ENCODE measurements around the gene PRUNE2. TPM values are rescaled to one million over a fixed set of nuclear protein-coding genes. Genes with fewer than 3 reads are reported as not detected.

Gene PRUNE2
- total RNA-seq, 1 experiment from 2014 or later = 2.2 TPM

- Histone ChIP-seq H3K27ac (no peak overlapping the region), H3K36me3 (no peaks in the 10 kb centered on the region), H3K9me3 (replicated peaks) (no peaks in the 10 kb centered on the region), H3K4me1 (replicated peaks) (no peaks in the 10 kb centered on the region), H3K4me3 (no peak overlapping the region), H3K27me3 (replicated peaks) (no peaks in the 10 kb centered on the region)
- no peak for DNase-seq (ENCODE audit: low read depth in 1 of 2, low spot score in 2 of 2)
These were observed 279.8 kb downstream of the PRUNE2 start for GRCh38 chr9:76626141-76626540.

DNA sequence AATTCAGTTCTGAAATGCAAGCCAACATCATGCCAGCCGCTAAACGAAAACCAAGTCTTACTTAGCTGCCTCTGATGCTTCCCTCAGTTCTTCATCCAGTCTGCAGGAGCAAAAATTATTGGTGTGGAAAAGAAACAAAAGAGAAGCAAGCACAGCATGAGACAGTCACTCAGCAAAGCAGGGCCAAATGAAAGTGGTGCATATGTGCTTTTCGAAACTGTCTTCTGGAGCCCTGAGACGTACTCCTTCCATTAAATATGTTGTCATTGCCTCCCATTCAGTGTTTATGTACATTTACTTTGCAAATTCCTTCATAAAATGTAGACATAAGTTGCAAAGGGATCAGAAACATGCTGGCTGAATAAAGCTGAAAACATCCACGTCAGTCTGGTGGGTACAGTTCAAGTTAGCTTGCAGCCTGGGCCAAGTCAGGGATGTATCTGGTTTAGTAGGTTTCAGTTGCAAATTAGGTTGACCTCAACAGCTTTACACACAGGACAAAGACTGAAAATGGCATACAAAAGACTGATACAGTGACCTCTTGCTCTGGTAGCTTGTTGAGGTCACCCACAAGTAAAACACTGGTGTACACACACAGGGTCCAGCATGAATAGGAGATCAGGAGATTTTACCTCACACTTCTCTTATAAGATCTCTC is 281.4 kb downstream of the PRUNE2 start:
- Histone ChIP-seq H3K4me1 (replicated peaks) (no peaks in the 10 kb centered on the region), H3K27ac (no peak overlapping the region), H3K9me3 (replicated peaks) (no peaks in the 10 kb centered on the region), H3K4me3 (no peak overlapping the region), H3K27me3 (replicated peaks) (no peaks in the 10 kb centered on the region), H3K36me3 (no peaks in the 10 kb centered on the region)
- DNase-seq (ENCODE audit: low read depth in 1 of 2, low spot score in 2 of 2) = no peak

- H3K27ac ChIP-seq = no peak overlapping the region
- H3K27me3 ChIP-seq (replicated peaks) = no peaks in the 10 kb centered on the region
- no peak overlapping the region for H3K4me3 ChIP-seq
- no peaks in the 10 kb centered on the region for H3K36me3 ChIP-seq
- DNase-seq (ENCODE audit: low read depth in 1 of 2, low spot score in 2 of 2) = no peak
- H3K9me3 ChIP-seq (replicated peaks) = no peaks in the 10 kb centered on the region; the same call in 1 of the 2 replicates
- H3K4me1 ChIP-seq (replicated peaks) = peaks cover 9% of the 10 kb centered on the region
These were observed 284.9 kb downstream of the PRUNE2 start for GRCh38 chr9:76620996-76621395.

GRCh38 chr9:76620581-76620980 is 285.3 kb downstream of the PRUNE2 start:
- H3K36me3 ChIP-seq = no peaks in the 10 kb centered on the region

GRCh38 chr9:76619640-76620039 is 286.3 kb downstream of the PRUNE2 start:
- H3K9me3 ChIP-seq (replicated peaks) = no peaks in the 10 kb centered on the region; the same call in 1 of the 2 replicates
- H3K4me1 ChIP-seq (replicated peaks) = peaks cover 9% of the 10 kb centered on the region
- H3K4me3 ChIP-seq = no peak overlapping the region
- no peak overlapping the region for H3K27ac ChIP-seq
- no peak for DNase-seq (ENCODE audit: low read depth in 1 of 2, low spot score in 2 of 2)
- H3K36me3 ChIP-seq = no peaks in the 10 kb centered on the region
- no peaks in the 10 kb centered on the region for H3K27me3 ChIP-seq (replicated peaks)

More at GRCh38 chr9:76620581-76620980, 285.3 kb downstream of the PRUNE2 start:
- H3K27ac ChIP-seq = no peak overlapping the region
- H3K9me3 ChIP-seq (replicated peaks) = no peaks in the 10 kb centered on the region; the same call in 1 of the 2 replicates
- no peak overlapping the region for H3K4me3 ChIP-seq
- peaks cover 9% of the 10 kb centered on the region for H3K4me1 ChIP-seq (replicated peaks)
- H3K27me3 ChIP-seq (replicated peaks) = no peaks in the 10 kb centered on the region
- DNase-seq (ENCODE audit: low read depth in 1 of 2, low spot score in 2 of 2) = no peak

GRCh38 chr9:76619197-76619596 is 286.7 kb downstream of the PRUNE2 start:
- H3K4me1 ChIP-seq (replicated peaks) = peaks cover 9% of the 10 kb centered on the region
- H3K27me3 ChIP-seq (replicated peaks) = no peaks in the 10 kb centered on the region
- DNase-seq (ENCODE audit: low read depth in 1 of 2, low spot score in 2 of 2) = no peak
- no peaks in the 10 kb centered on the region; the same call in 1 of the 2 replicates for H3K9me3 ChIP-seq (replicated peaks)
- H3K27ac ChIP-seq = no peak overlapping the region
- H3K4me3 ChIP-seq = no peak overlapping the region
- no peaks in the 10 kb centered on the region for H3K36me3 ChIP-seq

DNA sequence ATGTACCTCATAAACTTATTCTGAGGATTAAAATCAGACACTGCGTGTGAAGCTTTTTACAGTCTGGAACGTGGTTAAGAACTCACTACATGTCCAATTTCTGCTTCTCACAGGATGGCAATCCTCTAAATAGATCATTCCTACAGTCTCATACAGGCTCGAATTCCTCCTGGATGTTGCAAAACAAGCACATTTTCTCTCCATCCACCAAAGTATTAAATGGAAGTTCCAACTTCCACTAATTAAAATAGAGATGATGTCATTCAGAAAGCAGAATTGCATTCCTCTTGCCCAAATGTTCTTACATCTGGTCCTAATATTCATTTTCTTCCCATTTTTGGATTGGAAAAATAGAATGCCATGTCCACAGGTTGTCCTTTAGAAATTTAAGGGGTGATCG is 287.2 kb downstream of the PRUNE2 start:
- no peak overlapping the region for H3K4me3 ChIP-seq
- H3K4me1 ChIP-seq (replicated peaks) = peaks cover 9% of the 10 kb centered on the region
- H3K27me3 ChIP-seq (replicated peaks) = no peaks in the 10 kb centered on the region
- H3K27ac ChIP-seq = no peak overlapping the region
- H3K9me3 ChIP-seq (replicated peaks) = no peaks in the 10 kb centered on the region; the same call in 1 of the 2 replicates
- DNase-seq (ENCODE audit: low read depth in 1 of 2, low spot score in 2 of 2) = no peak
- no peaks in the 10 kb centered on the region for H3K36me3 ChIP-seq

DNA sequence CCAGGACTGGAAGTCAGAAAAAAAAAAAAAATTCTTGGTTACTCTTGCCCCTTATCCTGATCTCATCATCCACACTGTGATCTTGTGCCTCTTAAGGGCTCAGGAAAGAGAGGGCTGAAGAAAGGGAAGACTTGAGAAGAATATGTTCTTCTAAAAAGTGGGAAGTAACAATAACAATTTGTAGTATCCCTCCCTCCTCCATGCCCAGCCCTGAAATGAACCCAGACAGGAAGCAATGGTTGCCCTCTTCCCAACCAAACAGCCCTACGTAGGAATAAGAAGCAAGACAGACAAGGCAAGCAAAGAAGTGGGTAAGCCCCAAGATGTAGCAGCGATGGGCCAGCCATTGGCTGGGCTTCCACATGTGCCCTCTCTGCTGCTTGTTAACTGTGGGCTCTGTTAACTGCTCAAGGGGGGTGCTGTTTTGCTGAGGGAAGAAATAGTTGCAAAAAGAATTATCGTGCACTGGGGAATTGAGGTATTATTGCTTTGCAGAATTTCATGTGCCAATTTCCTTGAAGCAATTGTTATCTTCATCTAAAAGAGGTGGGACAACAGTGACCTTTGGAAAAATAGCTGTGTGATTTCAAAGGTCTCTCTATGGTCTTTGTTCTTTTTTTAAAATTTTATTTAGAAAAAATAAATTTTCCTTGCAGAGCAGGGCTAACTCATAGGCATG is 288.3 kb downstream of the PRUNE2 start:
- no peak overlapping the region for H3K27ac ChIP-seq
- no peaks in the 10 kb centered on the region; the same call in 1 of the 2 replicates for H3K9me3 ChIP-seq (replicated peaks)
- H3K27me3 ChIP-seq (replicated peaks) = no peaks in the 10 kb centered on the region
- DNase-seq (ENCODE audit: low read depth in 1 of 2, low spot score in 2 of 2) = no peak
- H3K36me3 ChIP-seq = no peaks in the 10 kb centered on the region
- H3K4me1 ChIP-seq (replicated peaks) = peaks cover 9% of the 10 kb centered on the region
- H3K4me3 ChIP-seq = no peak overlapping the region

DNA sequence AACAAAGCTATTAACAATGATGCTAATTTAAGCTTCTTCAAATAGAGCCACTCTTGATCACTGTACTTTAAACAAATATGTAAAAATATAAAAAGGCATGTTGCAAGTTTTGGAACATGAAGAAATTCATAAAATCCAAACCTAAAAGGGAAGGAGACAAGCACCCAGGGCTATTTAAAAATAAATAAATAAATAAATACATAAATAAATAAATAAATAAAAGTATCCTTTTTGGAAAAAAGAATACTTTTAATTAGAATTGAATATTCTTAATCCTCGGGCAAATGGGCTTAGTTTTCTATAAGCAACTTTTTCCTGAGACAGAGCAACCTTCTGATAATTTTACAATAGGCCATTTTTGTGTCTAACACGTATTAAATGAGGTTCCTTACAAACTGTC is 289.1 kb downstream of the PRUNE2 start:
- Histone ChIP-seq H3K4me1 (replicated peaks) (peaks cover 9% of the 10 kb centered on the region), H3K27ac (no peak overlapping the region), H3K27me3 (replicated peaks) (no peaks in the 10 kb centered on the region), H3K9me3 (replicated peaks) (no peaks in the 10 kb centered on the region; the same call in 1 of the 2 replicates), H3K4me3 (no peak overlapping the region), H3K36me3 (no peaks in the 10 kb centered on the region)
- no peak for DNase-seq (ENCODE audit: low read depth in 1 of 2, low spot score in 2 of 2)

- Histone ChIP-seq H3K4me3 (no peak overlapping the region), H3K4me1 (replicated peaks) (peaks cover 9% of the 10 kb centered on the region), H3K27ac (no peak overlapping the region), H3K27me3 (replicated peaks) (no peaks in the 10 kb centered on the region), H3K36me3 (no peaks in the 10 kb centered on the region), H3K9me3 (replicated peaks) (no peaks in the 10 kb centered on the region; the same call in 1 of the 2 replicates)
- DNase-seq (ENCODE audit: low read depth in 1 of 2, low spot score in 2 of 2) = no peak
These were observed 290.7 kb downstream of the PRUNE2 start for GRCh38 chr9:76615177-76615603.

GRCh38 chr9:76613974-76614373 is 291.9 kb downstream of the PRUNE2 start:
- DNase-seq (ENCODE audit: low read depth in 1 of 2, low spot score in 2 of 2) = no peak
- Histone ChIP-seq H3K4me1 (replicated peaks) (peaks cover 5% of the 10 kb centered on the region), H3K9me3 (replicated peaks) (no peaks in the 10 kb centered on the region; the same call in 1 of the 2 replicates), H3K4me3 (no peak overlapping the region), H3K27me3 (replicated peaks) (no peaks in the 10 kb centered on the region), H3K36me3 (no peaks in the 10 kb centered on the region), H3K27ac (no peak overlapping the region)

GRCh38 chr9:76613150-76613781 is 292.6 kb downstream of the PRUNE2 start:
- H3K4me3 ChIP-seq = no peak overlapping the region
- H3K4me1 ChIP-seq (replicated peaks) = no peaks in the 10 kb centered on the region
- DNase-seq (ENCODE audit: low read depth in 1 of 2, low spot score in 2 of 2) = no peak
- no peaks in the 10 kb centered on the region; the same call in 1 of the 2 replicates for H3K9me3 ChIP-seq (replicated peaks)
- H3K27ac ChIP-seq = no peak overlapping the region
- H3K36me3 ChIP-seq = no peaks in the 10 kb centered on the region
- no peaks in the 10 kb centered on the region for H3K27me3 ChIP-seq (replicated peaks)

- Histone ChIP-seq H3K4me1 (replicated peaks) (no peaks in the 10 kb centered on the region), H3K27me3 (replicated peaks) (no peaks in the 10 kb centered on the region), H3K36me3 (no peaks in the 10 kb centered on the region), H3K9me3 (replicated peaks) (no peaks in the 10 kb centered on the region), H3K4me3 (no peak overlapping the region), H3K27ac (no peak overlapping the region)
- no peak for DNase-seq (ENCODE audit: low read depth in 1 of 2, low spot score in 2 of 2)
These were observed 295.9 kb downstream of the PRUNE2 start for GRCh38 chr9:76610011-76610352.
